HEK293 (cell line): ENCODE results near the gene BYSL.
A peak's percentile ranks its signal among the peaks of the same experiment; 100 is the strongest.

ENCODE experiments used
- BCL11A ChIP-seq: fragments of 450-650 bp; formaldehyde crosslinking; IDR thresholded peaks from 2 replicates; pipeline ENCODE4 v1.5.1; 2016; ENCODE audit warnings: low read depth, missing biosample characterization, missing genetic modification characterization
- EGR2 ChIP-seq: fragments of 450-650 bp; formaldehyde crosslinking; IDR thresholded peaks from 2 replicates; pipeline ENCODE4 v1.5.1; 2016; ENCODE audit warnings: low read depth, missing biosample characterization, missing genetic modification characterization
- GLIS1 ChIP-seq: fragments of 450-650 bp; formaldehyde crosslinking; IDR thresholded peaks from 2 replicates; pipeline ENCODE4 v1.5.1; 2016; ENCODE audit warnings: missing biosample characterization, missing genetic modification characterization
- KLF1 ChIP-seq: fragments of 450-650 bp; formaldehyde crosslinking; IDR thresholded peaks from 2 replicates; pipeline ENCODE4 v1.5.1; 2016; ENCODE audit warnings: missing biosample characterization, missing genetic modification characterization
- MEIS1 ChIP-seq: sonication (generic); formaldehyde crosslinking; IDR thresholded peaks from 2 replicates; pipeline ENCODE4 v1.8.1; 2022; ENCODE audit warnings: missing genetic modification reagents, mild to moderate bottlenecking, borderline replicate concordance
- TCF7L2 ChIP-seq: IDR thresholded peaks from 2 replicates; pipeline ENCODE4 v1.6.1; 2011; ENCODE audit warnings: low read depth, mild to moderate bottlenecking, inconsistent platforms, low read length, moderate library complexity, borderline replicate concordance
- ZBTB20 ChIP-seq: fragments of 450-650 bp; formaldehyde crosslinking; IDR thresholded peaks from 2 replicates; pipeline ENCODE4 v1.5.1; 2016; ENCODE audit warnings: missing biosample characterization, missing genetic modification characterization
- ZEB2 ChIP-seq: fragments of 450-650 bp; formaldehyde crosslinking; IDR thresholded peaks from 2 replicates; pipeline ENCODE4 v1.5.1; 2016; ENCODE audit warnings: missing biosample characterization, missing genetic modification characterization
- ZFHX2 ChIP-seq: fragments of 450-650 bp; formaldehyde crosslinking; conservative IDR thresholded peaks from 2 replicates; pipeline ENCODE4 v1.5.1; 2016; ENCODE audit warnings: missing biosample characterization, missing genetic modification characterization
- ZFP3 ChIP-seq: fragments of 450-650 bp; formaldehyde crosslinking; IDR thresholded peaks from 2 replicates; pipeline ENCODE4 v1.5.1; 2016; ENCODE audit warnings: low read depth, missing biosample characterization, missing genetic modification characterization
- ZFP41 ChIP-seq: fragments of 450-650 bp; formaldehyde crosslinking; IDR thresholded peaks from 2 replicates; pipeline ENCODE4 v1.5.1; 2016; ENCODE audit warnings: missing biosample characterization, missing genetic modification characterization, borderline replicate concordance
- ZNF146 ChIP-seq: fragments of 450-650 bp; formaldehyde crosslinking; IDR thresholded peaks from 2 replicates; pipeline ENCODE4 v1.5.1; 2016; ENCODE audit warnings: missing biosample characterization, missing genetic modification characterization
- ZNF175 ChIP-seq: fragments of 450-650 bp; formaldehyde crosslinking; IDR thresholded peaks from 2 replicates; pipeline ENCODE4 v1.5.1; 2016; ENCODE audit warnings: missing biosample characterization, missing genetic modification characterization
- ZNF19 ChIP-seq: fragments of 450-650 bp; formaldehyde crosslinking; IDR thresholded peaks from 2 replicates; pipeline ENCODE4; 2016; ENCODE audit warnings: missing biosample characterization, missing genetic modification characterization, low read depth
- ZNF23 ChIP-seq: fragments of 450-650 bp; formaldehyde crosslinking; IDR thresholded peaks from 2 replicates; pipeline ENCODE4 v1.5.1; 2016; ENCODE audit warnings: missing biosample characterization, missing genetic modification characterization, borderline replicate concordance
- ZNF248 ChIP-seq: fragments of 450-650 bp; formaldehyde crosslinking; IDR thresholded peaks from 2 replicates; pipeline ENCODE4 v1.5.1; 2017; ENCODE audit warnings: missing biosample characterization, missing genetic modification characterization
- ZNF266 ChIP-seq: fragments of 450-650 bp; formaldehyde crosslinking; IDR thresholded peaks from 2 replicates; pipeline ENCODE4 v1.5.1; 2016; ENCODE audit warnings: missing biosample characterization, missing genetic modification characterization, low read depth
- ZNF341 ChIP-seq: fragments of 450-650 bp; formaldehyde crosslinking; IDR thresholded peaks from 2 replicates; pipeline ENCODE4; 2016; ENCODE audit warnings: low read depth, missing biosample characterization, missing genetic modification characterization
- ZNF391 ChIP-seq: fragments of 450-650 bp; formaldehyde crosslinking; IDR thresholded peaks from 2 replicates; pipeline ENCODE4 v1.5.1; 2016; ENCODE audit warnings: low read depth, missing biosample characterization, missing genetic modification characterization, borderline replicate concordance
- ZNF416 ChIP-seq: fragments of 450-650 bp; formaldehyde crosslinking; IDR thresholded peaks from 2 replicates; pipeline ENCODE4 v1.5.1; 2016; ENCODE audit warnings: missing biosample characterization, missing genetic modification characterization
- ZNF623 ChIP-seq: fragments of 450-650 bp; formaldehyde crosslinking; IDR thresholded peaks from 2 replicates; pipeline ENCODE4 v1.5.1; 2016; ENCODE audit warnings: missing biosample characterization, missing genetic modification characterization
- ZNF629 ChIP-seq: fragments of 450-650 bp; formaldehyde crosslinking; IDR thresholded peaks from 2 replicates; pipeline ENCODE4 v1.5.1; 2017; ENCODE audit warnings: missing biosample characterization, missing genetic modification characterization
- ZNF670 ChIP-seq: fragments of 450-650 bp; formaldehyde crosslinking; IDR thresholded peaks from 2 replicates; pipeline ENCODE4 v1.5.1; 2016; ENCODE audit warnings: missing biosample characterization, missing genetic modification characterization, low read depth
- ZNF747 ChIP-seq: fragments of 450-650 bp; formaldehyde crosslinking; IDR thresholded peaks from 2 replicates; pipeline ENCODE4 v1.5.1; 2016; ENCODE audit warnings: missing biosample characterization, missing genetic modification characterization
- ZNF777 ChIP-seq: fragments of 450-650 bp; formaldehyde crosslinking; IDR thresholded peaks from 2 replicates; pipeline ENCODE4 v1.5.1; 2017; ENCODE audit warnings: missing biosample characterization, missing genetic modification characterization, borderline replicate concordance
- ZNF791 ChIP-seq: fragments of 450-650 bp; formaldehyde crosslinking; IDR thresholded peaks from 2 replicates; pipeline ENCODE4 v1.5.1; 2016; ENCODE audit warnings: missing biosample characterization, missing genetic modification characterization
- ZNF792 ChIP-seq: fragments of 450-650 bp; formaldehyde crosslinking; IDR thresholded peaks from 2 replicates; pipeline ENCODE4 v1.5.1; 2016; ENCODE audit warnings: missing biosample characterization, missing genetic modification characterization
- TF ChIP-seq, protein P1 (sequence below): fragments of 450-650 bp; IDR thresholded peaks from 2 replicates; pipeline ENCODE4 v1.5.1; 2018; ENCODE audit warnings: missing biosample characterization, missing genetic modification characterization
- TF ChIP-seq, protein P2 (sequence below): fragments of 450-650 bp; formaldehyde crosslinking; IDR thresholded peaks from 2 replicates; pipeline ENCODE4 v1.5.1; 2016; ENCODE audit warnings: missing biosample characterization, missing genetic modification characterization
- TF ChIP-seq, protein P3 (sequence below): fragments of 450-650 bp; formaldehyde crosslinking; IDR thresholded peaks from 2 replicates; pipeline ENCODE4 v1.5.1; 2016; ENCODE audit warnings: missing biosample characterization, missing genetic modification characterization, borderline replicate concordance
- TF ChIP-seq, protein P4 (sequence below): fragments of 450-650 bp; formaldehyde crosslinking; conservative IDR thresholded peaks from 2 replicates; pipeline ENCODE4 v1.5.1; 2016; ENCODE audit warnings: low read depth, missing biosample characterization, missing genetic modification characterization

The BYSL gene

DNA sequence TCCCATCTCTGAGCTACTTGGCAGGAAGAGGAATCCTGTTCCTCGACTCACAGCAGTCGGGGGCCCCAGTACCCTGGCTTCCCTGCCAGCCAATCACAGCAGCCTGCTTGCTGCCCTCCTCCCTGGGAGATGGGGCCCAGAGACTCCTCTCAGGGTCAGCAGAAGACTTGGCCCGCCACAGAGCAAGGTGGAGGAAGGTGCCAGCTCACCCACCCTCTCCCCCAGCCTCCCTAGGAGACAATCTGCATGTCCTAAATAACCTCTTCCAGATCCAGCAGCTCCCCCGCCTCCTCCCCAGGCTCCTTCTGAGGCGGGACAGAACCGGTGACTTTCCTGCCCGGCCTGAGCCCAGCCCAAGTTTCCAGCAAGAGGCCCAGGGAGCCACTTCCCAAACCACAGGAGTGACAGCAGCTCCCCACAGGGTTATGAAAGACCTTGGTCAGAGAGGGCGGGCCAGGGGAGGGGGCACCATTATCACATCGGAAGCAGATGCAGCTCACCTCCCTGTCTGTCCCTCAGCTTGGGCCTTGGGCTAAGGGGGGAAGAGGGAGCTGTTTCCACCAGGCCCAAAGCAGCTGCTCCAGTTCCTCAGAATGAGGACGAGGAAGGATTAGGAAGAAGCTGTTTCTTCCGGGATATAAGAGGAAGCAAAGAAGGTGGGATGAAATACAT is 18.0 kb downstream of the BYSL start (continued):
- TF ChIP-seq ZNF175 (tag by site-specific recombination) (no peak), ZNF266 (tag by site-specific recombination) (no peak), EGR2 (tag by site-specific recombination) (no peak), ZNF19 (tag by site-specific recombination) (no peak), ZFP41 (tag by site-specific recombination) (no peak), ZFHX2 (tag by site-specific recombination) (no peak), ZNF670 (tag by site-specific recombination) (no peak), ZEB2 (tag by site-specific recombination) (0 out of 2 replicates have a peak, but pooled peaks have one; percentile 34), ZNF777 (tag by site-specific recombination) (no peak), ZNF391 (tag by site-specific recombination) (no peak), ZNF623 (tag by site-specific recombination) (no peak), ZBTB20 (peak; percentile 97), ZNF416 (tag by site-specific recombination) (no peak), GLIS1 (tag by site-specific recombination) (peak; percentile 35; the same call in 1 of the 2 replicates), ZNF23 (tag by site-specific recombination) (no peak), ZNF791 (no peak), ZNF747 (no peak), BCL11A (tag by site-specific recombination) (no peak), ZNF146 (no peak), ZNF341 (tag by site-specific recombination) (peak; percentile 63; the same call in 1 of the 2 replicates), ZNF248 (tag by site-specific recombination) (no peak), ZNF629 (tag by site-specific recombination) (no peak), MEIS1 (CRISPR knock-in tag) (no peak), TCF7L2 (no peak), ZFP3 (tag by site-specific recombination) (no peak), ZNF792 (tag by site-specific recombination) (no peak), KLF1 (tag by site-specific recombination) (peak; percentile 14; the same call in 1 of the 2 replicates)
- TF ChIP-seq, protein P1, sequence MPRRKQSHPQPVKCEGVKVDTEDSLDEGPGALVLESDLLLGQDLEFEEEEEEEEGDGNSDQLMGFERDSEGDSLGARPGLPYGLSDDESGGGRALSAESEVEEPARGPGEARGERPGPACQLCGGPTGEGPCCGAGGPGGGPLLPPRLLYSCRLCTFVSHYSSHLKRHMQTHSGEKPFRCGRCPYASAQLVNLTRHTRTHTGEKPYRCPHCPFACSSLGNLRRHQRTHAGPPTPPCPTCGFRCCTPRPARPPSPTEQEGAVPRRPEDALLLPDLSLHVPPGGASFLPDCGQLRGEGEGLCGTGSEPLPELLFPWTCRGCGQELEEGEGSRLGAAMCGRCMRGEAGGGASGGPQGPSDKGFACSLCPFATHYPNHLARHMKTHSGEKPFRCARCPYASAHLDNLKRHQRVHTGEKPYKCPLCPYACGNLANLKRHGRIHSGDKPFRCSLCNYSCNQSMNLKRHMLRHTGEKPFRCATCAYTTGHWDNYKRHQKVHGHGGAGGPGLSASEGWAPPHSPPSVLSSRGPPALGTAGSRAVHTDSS, result no peak
- TF ChIP-seq, protein P2, sequence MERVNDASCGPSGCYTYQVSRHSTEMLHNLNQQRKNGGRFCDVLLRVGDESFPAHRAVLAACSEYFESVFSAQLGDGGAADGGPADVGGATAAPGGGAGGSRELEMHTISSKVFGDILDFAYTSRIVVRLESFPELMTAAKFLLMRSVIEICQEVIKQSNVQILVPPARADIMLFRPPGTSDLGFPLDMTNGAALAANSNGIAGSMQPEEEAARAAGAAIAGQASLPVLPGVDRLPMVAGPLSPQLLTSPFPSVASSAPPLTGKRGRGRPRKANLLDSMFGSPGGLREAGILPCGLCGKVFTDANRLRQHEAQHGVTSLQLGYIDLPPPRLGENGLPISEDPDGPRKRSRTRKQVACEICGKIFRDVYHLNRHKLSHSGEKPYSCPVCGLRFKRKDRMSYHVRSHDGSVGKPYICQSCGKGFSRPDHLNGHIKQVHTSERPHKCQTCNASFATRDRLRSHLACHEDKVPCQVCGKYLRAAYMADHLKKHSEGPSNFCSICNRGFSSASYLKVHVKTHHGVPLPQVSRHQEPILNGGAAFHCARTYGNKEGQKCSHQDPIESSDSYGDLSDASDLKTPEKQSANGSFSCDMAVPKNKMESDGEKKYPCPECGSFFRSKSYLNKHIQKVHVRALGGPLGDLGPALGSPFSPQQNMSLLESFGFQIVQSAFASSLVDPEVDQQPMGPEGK (tag by site-specific recombination), result peak; percentile 51; the same call in 1 of the 2 replicates
- TF ChIP-seq, protein P3, sequence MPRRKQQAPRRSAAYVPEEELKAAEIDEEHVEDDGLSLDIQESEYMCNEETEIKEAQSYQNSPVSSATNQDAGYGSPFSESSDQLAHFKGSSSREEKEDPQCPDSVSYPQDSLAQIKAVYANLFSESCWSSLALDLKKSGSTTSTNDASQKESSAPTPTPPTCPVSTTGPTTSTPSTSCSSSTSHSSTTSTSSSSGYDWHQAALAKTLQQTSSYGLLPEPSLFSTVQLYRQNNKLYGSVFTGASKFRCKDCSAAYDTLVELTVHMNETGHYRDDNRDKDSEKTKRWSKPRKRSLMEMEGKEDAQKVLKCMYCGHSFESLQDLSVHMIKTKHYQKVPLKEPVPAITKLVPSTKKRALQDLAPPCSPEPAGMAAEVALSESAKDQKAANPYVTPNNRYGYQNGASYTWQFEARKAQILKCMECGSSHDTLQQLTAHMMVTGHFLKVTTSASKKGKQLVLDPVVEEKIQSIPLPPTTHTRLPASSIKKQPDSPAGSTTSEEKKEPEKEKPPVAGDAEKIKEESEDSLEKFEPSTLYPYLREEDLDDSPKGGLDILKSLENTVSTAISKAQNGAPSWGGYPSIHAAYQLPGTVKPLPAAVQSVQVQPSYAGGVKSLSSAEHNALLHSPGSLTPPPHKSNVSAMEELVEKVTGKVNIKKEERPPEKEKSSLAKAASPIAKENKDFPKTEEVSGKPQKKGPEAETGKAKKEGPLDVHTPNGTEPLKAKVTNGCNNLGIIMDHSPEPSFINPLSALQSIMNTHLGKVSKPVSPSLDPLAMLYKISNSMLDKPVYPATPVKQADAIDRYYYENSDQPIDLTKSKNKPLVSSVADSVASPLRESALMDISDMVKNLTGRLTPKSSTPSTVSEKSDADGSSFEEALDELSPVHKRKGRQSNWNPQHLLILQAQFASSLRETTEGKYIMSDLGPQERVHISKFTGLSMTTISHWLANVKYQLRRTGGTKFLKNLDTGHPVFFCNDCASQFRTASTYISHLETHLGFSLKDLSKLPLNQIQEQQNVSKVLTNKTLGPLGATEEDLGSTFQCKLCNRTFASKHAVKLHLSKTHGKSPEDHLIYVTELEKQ (tag by site-specific recombination), result no peak
- TF ChIP-seq, protein P4, sequence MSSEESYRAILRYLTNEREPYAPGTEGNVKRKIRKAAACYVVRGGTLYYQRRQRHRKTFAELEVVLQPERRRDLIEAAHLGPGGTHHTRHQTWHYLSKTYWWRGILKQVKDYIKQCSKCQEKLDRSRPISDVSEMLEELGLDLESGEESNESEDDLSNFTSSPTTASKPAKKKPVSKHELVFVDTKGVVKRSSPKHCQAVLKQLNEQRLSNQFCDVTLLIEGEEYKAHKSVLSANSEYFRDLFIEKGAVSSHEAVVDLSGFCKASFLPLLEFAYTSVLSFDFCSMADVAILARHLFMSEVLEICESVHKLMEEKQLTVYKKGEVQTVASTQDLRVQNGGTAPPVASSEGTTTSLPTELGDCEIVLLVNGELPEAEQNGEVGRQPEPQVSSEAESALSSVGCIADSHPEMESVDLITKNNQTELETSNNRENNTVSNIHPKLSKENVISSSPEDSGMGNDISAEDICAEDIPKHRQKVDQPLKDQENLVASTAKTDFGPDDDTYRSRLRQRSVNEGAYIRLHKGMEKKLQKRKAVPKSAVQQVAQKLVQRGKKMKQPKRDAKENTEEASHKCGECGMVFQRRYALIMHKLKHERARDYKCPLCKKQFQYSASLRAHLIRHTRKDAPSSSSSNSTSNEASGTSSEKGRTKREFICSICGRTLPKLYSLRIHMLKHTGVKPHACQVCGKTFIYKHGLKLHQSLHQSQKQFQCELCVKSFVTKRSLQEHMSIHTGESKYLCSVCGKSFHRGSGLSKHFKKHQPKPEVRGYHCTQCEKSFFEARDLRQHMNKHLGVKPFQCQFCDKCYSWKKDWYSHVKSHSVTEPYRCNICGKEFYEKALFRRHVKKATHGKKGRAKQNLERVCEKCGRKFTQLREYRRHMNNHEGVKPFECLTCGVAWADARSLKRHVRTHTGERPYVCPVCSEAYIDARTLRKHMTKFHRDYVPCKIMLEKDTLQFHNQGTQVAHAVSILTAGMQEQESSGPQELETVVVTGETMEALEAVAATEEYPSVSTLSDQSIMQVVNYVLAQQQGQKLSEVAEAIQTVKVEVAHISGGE, result no peak
